Lower leg skin (tissue), 4 donors: Measurements from ENCODE around the gene LLGL1. TPM values are rescaled to one million over a fixed set of nuclear protein-coding genes. Genes with fewer than 3 reads are reported as not detected.

Experiments used
- DNase-seq, 2 donors: peaks; one replicate each; pipeline ENCODE4 v3.0.0-alpha.2; 2019; ENCODE audit warnings: low spot score in 2 of 2
- H3K4me3 ChIP-seq: fragments of 200-600 bp; sonication (generic); 2 replicates; pipeline ENCODE4 v1.5.1; 2017; ENCODE audit warnings: mild to moderate bottlenecking, low read depth; ENCODE audit not compliant: poor library complexity, severe bottlenecking
- POLR2A ChIP-seq, 2 donors: fragments of 450-650 bp; IDR thresholded peaks; one replicate each; pipeline ENCODE4 v1.6.1; 2016 to 2017; ENCODE audit warnings: antibody characterized with exemption in 2 of 2, mild to moderate bottlenecking in 1 of 2, moderate library complexity in 1 of 2
- WGBS, 2 donors: methylation state at CpG; one replicate each; pipeline ENCODE4 v1.1.5; 2018; 5-methylcytosine and 5-hydroxymethylcytosine counted together
- intact Hi-C: fragments of 100-400 bp; cut with DNase I; formaldehyde crosslinking; loops from one replicate; pipeline ENCODE4 v1.15.0; 2023; ENCODE audit warnings: low total_unique reads
- total RNA-seq, 4 donors: library from RNA; depleted of rRNA; stranded (reverse); fragments of >200 nt; gene quantifications; one replicate each; pipeline ENCODE4 v1.1.0, GENCODE V29; 2016
- TF ChIP-seq, protein P1 (sequence below), 3 donors: fragments of 450-650 bp; IDR thresholded peaks; one replicate each; pipeline ENCODE4 v1.5.1; 2016; ENCODE audit warnings: antibody characterized with exemption in 3 of 3, mild to moderate bottlenecking in 3 of 3, moderate library complexity in 2 of 3

LLGL1 gene
- total RNA-seq, 4 donors from 2014 or later: 24.5 to 32.7 (median 29.3) TPM

DNA sequence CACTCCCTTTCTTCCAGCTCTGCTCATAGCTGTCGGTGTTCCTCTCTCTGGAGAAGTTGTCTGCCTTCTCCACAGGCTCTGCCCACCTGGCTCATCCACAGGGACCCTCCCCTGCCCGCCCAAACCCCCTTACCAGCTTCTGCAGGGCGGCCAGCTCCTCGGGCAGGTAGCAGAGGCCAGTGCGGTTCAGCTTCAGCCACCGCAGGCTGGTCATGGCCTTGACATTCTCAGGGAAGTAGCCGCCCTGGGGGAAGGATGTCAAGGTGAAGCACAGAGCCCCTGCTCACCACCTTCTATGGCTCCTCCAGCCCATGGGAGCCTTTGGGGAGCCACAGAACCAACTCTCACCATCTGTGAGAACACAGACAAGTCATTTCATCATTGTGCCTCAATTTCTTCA is 31.3 kb downstream of the LLGL1 start:
- no peak for DNase-seq
- WGBS, 2 donors: 85 to 87% methylated on average over 7 of the region's 7 CpGs
- no peak overlapping the region for H3K4me3 ChIP-seq
- no peak for TF ChIP-seq POLR2A (IDR thresholded peaks at IDR 0.05)
- TF ChIP-seq, protein P1, sequence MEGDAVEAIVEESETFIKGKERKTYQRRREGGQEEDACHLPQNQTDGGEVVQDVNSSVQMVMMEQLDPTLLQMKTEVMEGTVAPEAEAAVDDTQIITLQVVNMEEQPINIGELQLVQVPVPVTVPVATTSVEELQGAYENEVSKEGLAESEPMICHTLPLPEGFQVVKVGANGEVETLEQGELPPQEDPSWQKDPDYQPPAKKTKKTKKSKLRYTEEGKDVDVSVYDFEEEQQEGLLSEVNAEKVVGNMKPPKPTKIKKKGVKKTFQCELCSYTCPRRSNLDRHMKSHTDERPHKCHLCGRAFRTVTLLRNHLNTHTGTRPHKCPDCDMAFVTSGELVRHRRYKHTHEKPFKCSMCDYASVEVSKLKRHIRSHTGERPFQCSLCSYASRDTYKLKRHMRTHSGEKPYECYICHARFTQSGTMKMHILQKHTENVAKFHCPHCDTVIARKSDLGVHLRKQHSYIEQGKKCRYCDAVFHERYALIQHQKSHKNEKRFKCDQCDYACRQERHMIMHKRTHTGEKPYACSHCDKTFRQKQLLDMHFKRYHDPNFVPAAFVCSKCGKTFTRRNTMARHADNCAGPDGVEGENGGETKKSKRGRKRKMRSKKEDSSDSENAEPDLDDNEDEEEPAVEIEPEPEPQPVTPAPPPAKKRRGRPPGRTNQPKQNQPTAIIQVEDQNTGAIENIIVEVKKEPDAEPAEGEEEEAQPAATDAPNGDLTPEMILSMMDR (IDR thresholded peaks at IDR 0.05): no peak
- intact Hi-C loops: no loop called here

DNA sequence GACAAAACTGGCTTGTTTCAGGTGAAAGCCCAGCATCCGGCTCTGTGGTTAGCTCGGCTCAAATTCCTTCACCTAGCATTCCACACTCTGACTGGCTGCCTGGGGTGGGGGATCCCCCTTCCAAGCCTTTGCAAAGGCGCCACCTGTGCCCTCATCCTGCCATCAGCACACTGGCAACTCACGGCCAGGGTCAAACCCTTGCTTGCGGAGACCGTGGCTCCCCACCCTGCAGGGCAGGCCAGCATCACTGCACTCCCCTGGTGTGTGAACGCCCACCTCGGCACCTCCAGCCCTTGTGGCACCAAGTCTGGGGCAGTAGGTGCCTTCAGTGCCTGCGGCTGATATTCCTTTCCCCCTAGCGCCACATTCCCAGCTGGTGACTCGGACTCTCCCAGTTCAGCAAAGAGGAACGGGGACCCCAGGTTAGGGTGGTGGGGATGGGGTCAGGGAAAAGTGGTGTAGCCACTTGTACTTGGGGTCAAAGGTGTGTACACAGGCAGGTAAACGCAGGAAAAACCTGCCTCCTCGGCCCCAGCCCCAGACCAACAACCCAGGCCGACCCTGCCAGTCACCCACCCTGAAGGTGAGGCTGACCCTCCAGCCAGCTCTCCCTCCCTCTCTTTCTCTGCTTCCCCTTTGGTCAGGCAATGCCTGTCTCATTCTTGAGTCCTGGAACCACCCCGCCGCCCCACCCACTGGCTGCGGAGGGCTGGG is 32.0 kb downstream of the LLGL1 start:
- peak; percentile 55 to 93 for DNase-seq
- H3K4me3 ChIP-seq: peak overlapping the region; percentile 85
- WGBS, 2 donors: 10 to 13% methylated on average over 18 of the region's 18 CpGs
- no peak for TF ChIP-seq POLR2A (IDR thresholded peaks at IDR 0.05)
- intact Hi-C loops: no loop called here

DNA sequence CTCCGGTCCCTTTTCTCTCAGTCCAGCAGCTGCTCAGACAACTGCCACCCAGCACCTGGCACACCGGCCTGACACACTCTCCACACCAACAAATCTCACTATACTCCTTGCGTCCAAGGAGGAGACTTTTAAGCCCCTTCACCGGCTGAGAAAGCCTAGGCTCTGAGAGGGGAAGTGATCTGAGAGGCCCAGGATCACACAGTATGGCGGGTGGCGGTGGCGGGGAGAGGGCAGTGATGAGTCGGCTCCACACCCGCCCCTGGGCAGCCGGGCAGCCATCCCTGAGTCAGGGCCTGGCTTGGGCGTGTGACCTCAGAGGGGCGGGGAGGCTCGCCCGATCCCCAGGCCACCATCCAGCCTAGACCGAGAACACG is 32.5 kb downstream of the LLGL1 start:
- TF ChIP-seq POLR2A (IDR thresholded peaks at IDR 0.05): no peak
- TF ChIP-seq, protein P1 (IDR thresholded peaks at IDR 0.05): no peak
- WGBS, 2 donors: 0 to 2% methylated on average over 9 to 16 of the region's 16 CpGs
- intact Hi-C loops: no loop called here
- H3K4me3 ChIP-seq: peak overlapping the region; percentile 85
- DNase-seq: peak; percentile 66 to 96

DNA sequence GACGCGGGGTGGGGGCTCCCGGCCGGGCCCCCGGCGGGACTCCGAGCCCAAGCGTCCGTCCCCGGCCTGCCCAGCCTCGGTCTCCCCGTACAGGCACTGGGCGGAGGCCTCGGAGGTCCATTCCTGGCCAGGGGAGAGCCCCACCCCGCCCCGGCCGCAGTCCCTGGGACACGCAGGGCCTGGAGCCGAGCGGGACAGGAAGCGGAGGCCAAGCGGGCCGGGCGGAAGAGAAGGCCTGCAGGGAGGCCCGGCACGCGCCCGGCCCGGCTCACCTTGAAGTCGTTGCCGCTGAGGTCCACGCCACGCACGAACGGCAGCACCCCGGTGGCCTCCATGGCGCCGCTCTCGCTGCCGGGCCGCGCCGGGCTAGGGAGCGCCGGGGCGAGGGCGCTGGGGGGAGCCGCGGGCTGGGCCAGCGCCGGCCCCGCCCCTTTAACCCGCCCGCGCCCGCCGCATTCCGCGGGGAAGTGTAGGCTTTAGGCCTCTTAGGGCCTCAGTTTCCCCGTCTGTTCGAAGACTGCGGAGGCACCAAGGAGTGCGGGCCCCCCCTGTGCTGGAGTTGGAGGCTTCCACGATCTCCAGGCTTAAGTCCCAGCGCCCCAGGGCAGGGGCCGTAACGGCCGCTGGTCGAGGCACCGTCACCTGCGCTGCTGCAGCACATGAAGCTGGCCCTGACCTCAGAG is 33.1 kb downstream of the LLGL1 start, which contains the start of gene FLII:
TSS of gene FLII (minus strand) at position 383 of the 683 bp plus-strand sequence. CDS start at position 335, 48 bp downstream.
- 0 to 2% methylated on average over 21 to 44 of the region's 71 CpGs for WGBS, 2 donors
- H3K4me3 ChIP-seq: peak within 1 kb of the TSS; percentile 85
- peak in 1 of 2 donors; percentile 91 for DNase-seq
- no peak for TF ChIP-seq POLR2A (IDR thresholded peaks at IDR 0.05)
- TF ChIP-seq, protein P1 (IDR thresholded peaks at IDR 0.05): no peak
- intact Hi-C loops: no loop called here

DNA sequence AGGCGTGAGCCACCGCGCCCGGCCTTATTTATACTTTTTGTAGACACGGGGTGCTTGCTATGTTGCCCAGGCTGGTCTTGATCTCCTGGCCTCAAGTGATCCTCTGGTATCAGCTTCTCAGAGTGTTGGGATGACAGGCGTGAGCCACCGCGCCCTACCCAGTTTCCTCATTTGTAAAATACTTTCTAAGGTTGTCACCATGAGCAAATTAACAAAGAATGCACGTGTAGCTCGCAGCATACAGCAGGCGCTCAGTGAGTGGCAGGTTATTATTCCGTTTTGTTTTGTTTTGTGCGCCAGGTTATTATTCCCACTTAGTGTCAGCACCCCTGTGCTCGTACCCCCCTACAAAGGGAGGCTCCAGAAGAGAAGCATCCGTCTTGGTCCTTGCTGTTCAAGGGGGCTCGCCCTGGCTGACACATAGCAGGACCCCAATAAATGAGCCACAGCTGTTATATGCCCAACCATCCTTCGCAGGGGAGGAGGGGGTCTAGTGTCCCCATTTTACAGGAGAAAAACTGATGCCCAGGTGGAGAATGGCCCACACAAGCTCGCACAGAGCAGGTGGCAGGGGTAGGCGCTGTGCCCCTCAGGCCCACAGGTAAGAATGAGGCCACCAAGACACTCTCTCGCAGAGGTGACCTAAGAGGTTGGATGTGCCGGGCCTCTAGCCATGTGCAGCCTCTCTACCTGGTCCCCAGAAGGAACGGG is 34.3 kb downstream of the LLGL1 start:
- no peak for DNase-seq
- intact Hi-C loops: no loop called here
- no peak for TF ChIP-seq POLR2A (IDR thresholded peaks at IDR 0.05)
- TF ChIP-seq, protein P1 (IDR thresholded peaks at IDR 0.05): no peak
- no peak overlapping the region for H3K4me3 ChIP-seq
- WGBS, 2 donors: 50 to 57% methylated on average over 21 of the region's 22 CpGs
